ENCODE measurements around the gene EZR.
A peak's percentile ranks its signal among the peaks of the same experiment; 100 is the strongest.

EZR gene

GRCh38 chr6:158744986-158745430, 74.2 kb downstream of the EZR start:
- no peak for DNase-seq (ENCODE audit: low read depth)
- TF ChIP-seq CTCF (IDR thresholded peaks at IDR 0.05; ENCODE audit: control insufficient read depth, insufficient read depth, low read depth, low read length, missing control alignments), result no peak
- no peak overlapping the region for H3K4me3 ChIP-seq (ENCODE audit: control insufficient read depth, low read depth, low read length)

GRCh38 chr6:158743033-158743651, 76.0 kb downstream of the EZR start:
- no peak for TF ChIP-seq CTCF (IDR thresholded peaks at IDR 0.05; ENCODE audit: control insufficient read depth, insufficient read depth, low read depth, low read length, missing control alignments)
- no peak overlapping the region for H3K4me3 ChIP-seq (ENCODE audit: control insufficient read depth, low read depth, low read length)
- no peak for DNase-seq (ENCODE audit: low read depth)

GRCh38 chr6:158739673-158740072, 79.5 kb downstream of the EZR start:
- no peak for TF ChIP-seq CTCF (IDR thresholded peaks at IDR 0.05; ENCODE audit: control insufficient read depth, insufficient read depth, low read depth, low read length, missing control alignments)
- DNase-seq (ENCODE audit: low read depth), result no peak
- no peak overlapping the region for H3K4me3 ChIP-seq (ENCODE audit: control insufficient read depth, low read depth, low read length)

GRCh38 chr6:158737710-158738615, 81.2 kb downstream of the EZR start:
- H3K4me3 ChIP-seq (ENCODE audit: control insufficient read depth, low read depth, low read length), result no peak overlapping the region
- DNase-seq (ENCODE audit: low read depth), result peak; percentile 28
- no peak for TF ChIP-seq CTCF (IDR thresholded peaks at IDR 0.05; ENCODE audit: control insufficient read depth, insufficient read depth, low read depth, low read length, missing control alignments)

GRCh38 chr6:158737082-158737709, 82.0 kb downstream of the EZR start:
- H3K4me3 ChIP-seq (ENCODE audit: control insufficient read depth, low read depth, low read length), result no peak overlapping the region
- TF ChIP-seq CTCF (IDR thresholded peaks at IDR 0.05; ENCODE audit: control insufficient read depth, insufficient read depth, low read depth, low read length, missing control alignments), result no peak
- no peak for DNase-seq (ENCODE audit: low read depth)

- no peak overlapping the region for H3K4me3 ChIP-seq (ENCODE audit: control insufficient read depth, low read depth, low read length)
- no peak for TF ChIP-seq CTCF (IDR thresholded peaks at IDR 0.05; ENCODE audit: control insufficient read depth, insufficient read depth, low read depth, low read length, missing control alignments)
- DNase-seq (ENCODE audit: low read depth), result no peak
Measured at GRCh38 chr6:158735009-158735408, 84.2 kb downstream of the EZR start.
